OCI-LY7 (cell line): Measurements from ENCODE around the gene AGA. TPM values are rescaled to one million over a fixed set of nuclear protein-coding genes. Genes with fewer than 3 reads are reported as not detected.

ENCODE experiments used
- BruUV-seq: library from RNA; stranded (reverse); fragments of 400-500 nt; replicated peaks from 2 replicates; lab custom pipeline; 2021; lab: Mats Ljungman, UMichigan
- CTCF ChIA-PET: fragments of 300-600 bp; sonication (Branson Sonifier 250); formaldehyde crosslinking; loops from one replicate; lab custom pipeline; 2022; ENCODE audit warnings: antibody characterized with exemption; ENCODE audit not compliant: unreplicated experiment; lab: Charles Lee
- POLR2A ChIA-PET: fragments of 300-600 bp; sonication (Branson Sonifier 250); formaldehyde crosslinking; loops from one replicate; lab custom pipeline; 2022; ENCODE audit warnings: antibody characterized with exemption; lab: Charles Lee
- DNase-seq: peaks from one replicate; pipeline ENCODE4 v3.0.0-alpha.2; 2015; ENCODE audit warnings: low spot score
- H2AFZ ChIP-seq: fragments of 200-600 bp; sonication (generic), shearing (Covaris generic); 2 replicates; pipeline ENCODE4 v1.6.1; 2014; ENCODE audit warnings: mild to moderate bottlenecking, antibody characterized with exemption, low read length, moderate library complexity
- H3K27ac ChIP-seq: fragments of 200-600 bp; sonication (generic); 2 replicates; pipeline ENCODE4 v1.5.1; 2014; ENCODE audit warnings: mixed run types, low read depth, mild to moderate bottlenecking, moderate library complexity, low read length, inconsistent platforms; ENCODE audit not compliant: poor library complexity, severe bottlenecking
- H3K36me3 ChIP-seq: fragments of 200-600 bp; sonication (generic); 2 replicates; pipeline ENCODE4 v1.6.1; 2014; ENCODE audit warnings: mild to moderate bottlenecking, antibody characterized with exemption, low read length, moderate library complexity, mixed read lengths; ENCODE audit not compliant: insufficient read depth
- H3K4me1 ChIP-seq: fragments of 200-600 bp; sonication (generic); 2 replicates; pipeline ENCODE4 v1.5.1; 2014; ENCODE audit warnings: mild to moderate bottlenecking, low read length; ENCODE audit not compliant: insufficient read depth, poor library complexity, severe bottlenecking
- H3K4me2 ChIP-seq: fragments of 200-600 bp; sonication (generic); 2 replicates; pipeline ENCODE4 v1.6.1; 2014; ENCODE audit warnings: mild to moderate bottlenecking, low read length
- H3K4me3 ChIP-seq: fragments of 200-600 bp; sonication (generic); 2 replicates; pipeline ENCODE4 v1.5.1; 2014; ENCODE audit warnings: mild to moderate bottlenecking, low read depth, low read length; ENCODE audit not compliant: poor library complexity, severe bottlenecking
- H3K79me2 ChIP-seq: fragments of 200-600 bp; sonication (generic); 2 replicates; pipeline ENCODE4 v1.6.1; 2016; ENCODE audit warnings: low read depth, mild to moderate bottlenecking, low read length, moderate library complexity, mixed read lengths; ENCODE audit not compliant: insufficient read depth
- H3K9me2 ChIP-seq: fragments of 200-600 bp; sonication (generic); 2 replicates; pipeline ENCODE4 v1.6.1; 2016; ENCODE audit warnings: mild to moderate bottlenecking, low read length, mixed read lengths; ENCODE audit not compliant: insufficient read depth
- H3K9me3 ChIP-seq: fragments of 200-600 bp; sonication (generic); 2 replicates; pipeline ENCODE4 v1.6.1; 2014; ENCODE audit warnings: mild to moderate bottlenecking, mixed run types, low read length, mixed read lengths
- H4K20me1 ChIP-seq: fragments of 200-600 bp; sonication (generic); 2 replicates; pipeline ENCODE4 v1.6.1; 2014; ENCODE audit warnings: mild to moderate bottlenecking, antibody characterized with exemption, low read length, moderate library complexity, mixed read lengths; ENCODE audit not compliant: insufficient read depth
- CTCF ChIP-seq: fragments of 200-600 bp; sonication (generic); conservative IDR thresholded peaks from 2 replicates; pipeline ENCODE4 v1.5.1; 2014; ENCODE audit warnings: mild to moderate bottlenecking, antibody characterized with exemption, low read length, moderate library complexity, mixed read lengths
- EZH2phosphoT487 ChIP-seq: fragments of 200-600 bp; sonication (generic); IDR thresholded peaks from 2 replicates; pipeline ENCODE4 v1.6.1; 2018; ENCODE audit warnings: low read depth, borderline replicate concordance, mild to moderate bottlenecking, mixed run types, antibody characterized with exemption, low read length, moderate library complexity, mixed read lengths
- intact Hi-C: fragments of 100-400 bp; cut with micrococcal nuclease; formaldehyde crosslinking; loops from one replicate; pipeline ENCODE4 v1.10.0; 2022; ENCODE audit not compliant: unreplicated experiment
- total RNA-seq, 2 experiments: library from RNA; depleted of rRNA in 1 of 2; stranded (reverse); fragments of >200 nt in 1 of 2; shearing (Covaris generic) in 1 of 2; gene quantifications; 2 replicates each; pipeline ENCODE4 v1.2.3, GENCODE V29; 2014 to 2022

The AGA gene
- total RNA-seq, 2 experiments from 2014 or later, result 15.5 to 23.2 TPM

DNA sequence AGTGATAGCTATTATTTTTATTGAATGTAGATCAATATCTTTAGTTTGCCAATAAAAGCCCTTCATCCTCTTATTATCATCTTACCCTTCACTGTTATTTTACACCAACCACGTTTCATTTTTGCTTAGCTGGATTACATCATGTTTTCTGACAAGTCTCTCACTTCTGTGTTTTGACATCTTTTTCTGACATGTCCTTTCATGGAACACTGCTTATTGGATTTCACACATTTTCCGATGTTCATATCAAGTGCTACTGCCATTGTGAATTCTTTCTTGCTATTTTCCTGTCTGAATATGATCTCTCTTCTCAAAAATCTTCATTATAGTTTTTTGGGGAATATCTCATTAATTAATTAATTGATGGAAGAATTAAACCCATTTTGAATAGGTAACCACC lies 48.5 kb upstream of the AGA start:
- H4K20me1 ChIP-seq, result no peaks in the 10 kb centered on the region
- TF ChIP-seq EZH2phosphoT487, result no peak
- no peak for TF ChIP-seq CTCF

DNA sequence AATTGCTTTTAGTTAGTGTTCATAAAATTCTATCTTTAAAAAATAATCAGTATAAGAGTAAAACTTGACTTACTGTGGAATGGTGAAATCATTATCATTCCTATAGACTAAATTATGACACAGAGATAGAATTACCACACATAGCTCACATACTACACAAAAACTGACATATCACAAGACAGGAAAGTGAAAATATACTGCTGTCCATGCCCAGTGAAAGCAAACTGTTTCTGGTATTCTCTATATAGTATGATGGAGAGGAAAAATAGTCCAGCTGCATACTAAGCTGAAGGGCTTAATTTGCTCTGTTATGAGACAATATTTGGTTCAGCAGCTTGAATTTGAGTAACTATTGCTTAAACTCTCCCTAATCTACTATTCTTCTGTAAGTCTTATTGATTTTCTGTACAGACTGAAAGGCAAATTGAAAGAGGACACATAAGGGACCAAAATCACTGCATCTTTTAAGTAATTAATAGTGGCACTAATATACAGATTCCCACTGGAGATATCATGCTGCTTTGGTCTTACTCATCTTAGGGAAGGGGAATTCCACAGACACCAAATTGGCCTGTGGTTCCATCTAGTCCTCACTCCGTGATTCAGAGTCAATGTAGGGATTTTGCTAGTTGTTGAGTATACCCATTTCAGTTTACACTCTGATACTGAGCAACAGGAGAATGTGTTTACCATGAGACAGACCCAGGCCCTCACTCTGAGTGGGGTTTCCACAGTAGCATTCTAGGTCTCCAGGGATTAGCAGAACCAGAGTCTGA lies 47.4 kb upstream of the AGA start:
- Histone ChIP-seq H4K20me1 (no peaks in the 10 kb centered on the region), H3K9me3 (no peaks in the 10 kb centered on the region), H3K4me2 (no peak overlapping the region), H3K4me1 (no peaks in the 10 kb centered on the region), H2AFZ (no peak overlapping the region), H3K79me2 (no peaks in the 10 kb centered on the region), H3K27ac (no peak overlapping the region), H3K36me3 (no peaks in the 10 kb centered on the region), H3K4me3 (no peak overlapping the region), H3K9me2 (no peaks in the 10 kb centered on the region)
- intact Hi-C loops, result loop anchor here (5.0 kb wide), 1 partner anchor 1072 kb away; no protein-coding TSS in a partner anchor
- TF ChIP-seq CTCF (no peak), EZH2phosphoT487 (no peak)
- DNase-seq, result no peak
- ChIA-PET CTCF (no interaction called here), POLR2A (interaction anchor here (0.5 kb wide), 1 partner anchor 14 kb away, joined by 4 read pairs; no protein-coding TSS in a partner anchor)
- no TSS peak for BruUV-seq

More for the DNA sequence above, 48.5 kb upstream of the AGA start:
- Histone ChIP-seq H3K79me2 (no peaks in the 10 kb centered on the region), H3K4me3 (no peak overlapping the region), H3K4me1 (no peaks in the 10 kb centered on the region), H3K27ac (no peak overlapping the region), H3K9me3 (no peaks in the 10 kb centered on the region), H2AFZ (no peak overlapping the region), H3K4me2 (no peak overlapping the region), H3K36me3 (no peaks in the 10 kb centered on the region), H3K9me2 (no peaks in the 10 kb centered on the region)
- ChIA-PET POLR2A (interaction anchor here (0.6 kb wide), 1 partner anchor 57 kb away, joined by 3 read pairs; no protein-coding TSS in a partner anchor), CTCF (no interaction called here)
- no TSS peak for BruUV-seq
- DNase-seq, result no peak
- intact Hi-C loops, result loop anchor here (5.0 kb wide), 1 partner anchor 1073 kb away; no protein-coding TSS in a partner anchor

DNA sequence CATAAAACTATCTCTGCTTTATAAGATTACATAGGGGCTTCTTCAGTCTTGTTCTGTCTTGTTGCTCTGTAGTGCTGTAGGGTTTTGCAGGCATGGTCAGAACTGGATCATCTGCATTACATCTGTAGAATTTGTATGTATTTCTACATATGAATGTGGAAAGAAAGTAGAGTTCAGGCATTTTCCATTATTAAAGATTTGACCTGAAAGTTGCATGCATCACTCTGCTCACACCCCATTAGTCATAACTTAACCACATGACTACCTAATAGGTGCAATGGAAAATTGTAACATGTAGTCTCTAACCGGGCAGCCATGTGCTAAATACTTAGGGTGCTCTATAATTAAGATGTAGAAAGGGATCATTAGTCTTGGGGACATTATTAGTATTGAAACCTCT lies 45.7 kb upstream of the AGA start:
- BruUV-seq, result no TSS peak
- no peak overlapping the region for H3K27ac ChIP-seq
- no peaks in the 10 kb centered on the region for H3K4me1 ChIP-seq
- H3K36me3 ChIP-seq, result no peaks in the 10 kb centered on the region
- H2AFZ ChIP-seq, result no peak overlapping the region
- TF ChIP-seq CTCF (no peak), EZH2phosphoT487 (no peak)
- ChIA-PET POLR2A (no interaction called here), CTCF (no interaction called here)
- no peak overlapping the region for H3K4me2 ChIP-seq
- H3K9me3 ChIP-seq, result no peaks in the 10 kb centered on the region
- no peak for DNase-seq
- intact Hi-C loops, result no loop called here
- no peaks in the 10 kb centered on the region for H3K9me2 ChIP-seq
- no peak overlapping the region for H3K4me3 ChIP-seq
- no peaks in the 10 kb centered on the region for H4K20me1 ChIP-seq
- H3K79me2 ChIP-seq, result no peaks in the 10 kb centered on the region
